SU-DHL-6 (cell line): ENCODE results near the gene AHCY.

Source experiments
- EZH2phosphoT487 ChIP-seq: fragments of 200-600 bp; sonication (generic), shearing (Covaris generic); conservative IDR thresholded peaks from 2 replicates; pipeline ENCODE4 v1.6.1; 2018; ENCODE audit warnings: mild to moderate bottlenecking, antibody characterized with exemption, low read length, moderate library complexity, mixed read lengths
- TF ChIP-seq, protein P1 (sequence below): fragments of 200-600 bp; sonication (generic); IDR thresholded peaks from one replicate; pipeline ENCODE4 v1.5.1; 2017; ENCODE audit warnings: antibody characterized with exemption, mild to moderate bottlenecking, low read length, moderate library complexity; ENCODE audit not compliant: insufficient read depth, poor library complexity, severe bottlenecking

GRCh38 chr20:34310481-34311117 is 7.4 kb upstream of the AHCY start:
- TF ChIP-seq, protein P1, sequence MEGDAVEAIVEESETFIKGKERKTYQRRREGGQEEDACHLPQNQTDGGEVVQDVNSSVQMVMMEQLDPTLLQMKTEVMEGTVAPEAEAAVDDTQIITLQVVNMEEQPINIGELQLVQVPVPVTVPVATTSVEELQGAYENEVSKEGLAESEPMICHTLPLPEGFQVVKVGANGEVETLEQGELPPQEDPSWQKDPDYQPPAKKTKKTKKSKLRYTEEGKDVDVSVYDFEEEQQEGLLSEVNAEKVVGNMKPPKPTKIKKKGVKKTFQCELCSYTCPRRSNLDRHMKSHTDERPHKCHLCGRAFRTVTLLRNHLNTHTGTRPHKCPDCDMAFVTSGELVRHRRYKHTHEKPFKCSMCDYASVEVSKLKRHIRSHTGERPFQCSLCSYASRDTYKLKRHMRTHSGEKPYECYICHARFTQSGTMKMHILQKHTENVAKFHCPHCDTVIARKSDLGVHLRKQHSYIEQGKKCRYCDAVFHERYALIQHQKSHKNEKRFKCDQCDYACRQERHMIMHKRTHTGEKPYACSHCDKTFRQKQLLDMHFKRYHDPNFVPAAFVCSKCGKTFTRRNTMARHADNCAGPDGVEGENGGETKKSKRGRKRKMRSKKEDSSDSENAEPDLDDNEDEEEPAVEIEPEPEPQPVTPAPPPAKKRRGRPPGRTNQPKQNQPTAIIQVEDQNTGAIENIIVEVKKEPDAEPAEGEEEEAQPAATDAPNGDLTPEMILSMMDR = no peak
- TF ChIP-seq EZH2phosphoT487 = no peak
